GM23338 (cell line): ENCODE results near the gene ANOS1. TPM values are rescaled to one million over a fixed set of nuclear protein-coding genes. Genes with fewer than 3 reads are reported as not detected.

Experiments used
- ATAC-seq: fragments of 200-7000 bp; cut with Tn5 transposase; 3 replicates; pipeline ENCODE4 v1.9.1; 2020
- DNase-seq: peaks from one replicate; pipeline ENCODE4 v3.0.0-alpha.2; 2015; ENCODE audit warnings: low spot score
- H2AFZ ChIP-seq: fragments of 200-600 bp; sonication (generic); 2 replicates; pipeline ENCODE4 v1.8.0; 2016; ENCODE audit warnings: antibody characterized with exemption, mild to moderate bottlenecking, moderate library complexity
- H3F3A ChIP-seq: fragments of 200-600 bp; sonication (generic); replicated peaks from 2 replicates; pipeline ENCODE4 v1.8.0; 2017; ENCODE audit warnings: antibody characterized with exemption, mixed run types, low read depth
- H3K27ac ChIP-seq: fragments of 200-600 bp; sonication (generic); 2 replicates; pipeline ENCODE4 v1.6.1; 2016; ENCODE audit warnings: low read depth
- H3K27me3 ChIP-seq: fragments of 200-600 bp; sonication (generic); 2 replicates; pipeline ENCODE4 v1.8.0; 2016; ENCODE audit warnings: mild to moderate bottlenecking, mixed run types, moderate library complexity; ENCODE audit not compliant: insufficient read depth
- H3K36me3 ChIP-seq: fragments of 200-600 bp; sonication (generic); 2 replicates; pipeline ENCODE4 v1.8.0; 2016; ENCODE audit warnings: mild to moderate bottlenecking; ENCODE audit not compliant: insufficient read depth
- H3K4me1 ChIP-seq: fragments of 200-600 bp; sonication (generic); 2 replicates; pipeline ENCODE4 v1.8.0; 2016; ENCODE audit warnings: mild to moderate bottlenecking, moderate library complexity; ENCODE audit not compliant: insufficient read depth
- H3K4me2 ChIP-seq: fragments of 200-600 bp; sonication (generic); 2 replicates; pipeline ENCODE4 v1.7.1; 2017; ENCODE audit warnings: mixed run types
- H3K4me3 ChIP-seq: fragments of 200-600 bp; sonication (generic); 2 replicates; pipeline ENCODE4 v1.6.1; 2016; ENCODE audit warnings: mixed run types
- H3K79me2 ChIP-seq: fragments of 200-600 bp; sonication (generic); replicated peaks from 2 replicates; pipeline ENCODE4 v1.8.0; 2017; ENCODE audit warnings: mild to moderate bottlenecking; ENCODE audit not compliant: insufficient read depth
- H3K9me2 ChIP-seq: fragments of 200-600 bp; sonication (generic); 2 replicates; pipeline ENCODE4 v1.8.0; 2017; ENCODE audit not compliant: insufficient read depth
- H4K20me1 ChIP-seq: fragments of 200-600 bp; sonication (generic); replicated peaks from 2 replicates; pipeline ENCODE4 v1.8.0; 2017; ENCODE audit warnings: mild to moderate bottlenecking; ENCODE audit not compliant: insufficient read depth
- H3K27ac Mint-ChIP-seq: 2 replicates; pipeline ENCODE4 v1.8.0; 2020; ENCODE audit warnings: inconsistent platforms, mild to moderate bottlenecking, moderate library complexity, mixed read lengths
- H3K27me3 Mint-ChIP-seq: 3 replicates; pipeline ENCODE4 v1.8.0; 2022; ENCODE audit warnings: low read depth, mild to moderate bottlenecking, moderate library complexity, mixed read lengths, inconsistent platforms; ENCODE audit not compliant: insufficient read depth, poor library complexity
- H3K36me3 Mint-ChIP-seq: 3 replicates; pipeline ENCODE4 v1.8.0; 2021; ENCODE audit warnings: low read depth, mild to moderate bottlenecking, inconsistent platforms, moderate library complexity, mixed read lengths
- H3K4me1 Mint-ChIP-seq: 3 replicates; pipeline ENCODE4 v1.8.0; 2020; ENCODE audit warnings: mild to moderate bottlenecking, inconsistent platforms, mixed read lengths
- H3K4me3 Mint-ChIP-seq: 3 replicates; pipeline ENCODE4 v1.8.0; 2021; ENCODE audit warnings: moderate library complexity, mild to moderate bottlenecking, inconsistent platforms, mixed read lengths
- H3K9me3 Mint-ChIP-seq: 3 replicates; pipeline ENCODE4 v1.8.0; 2020; ENCODE audit warnings: moderate library complexity, mild to moderate bottlenecking, inconsistent platforms, mixed read lengths
- CREB1 ChIP-seq: fragments of 250-450 bp; sonication (Bioruptor Pico); IDR thresholded peaks from 2 replicates; pipeline ENCODE4 v1.5.0; 2020; ENCODE audit warnings: low read depth, mild to moderate bottlenecking, moderate library complexity
- CTCF ChIP-seq, 2 experiments: fragments of 200-600 bp in 1 of 2; sonication (generic) in 1 of 2; conservative IDR thresholded peaks; 2 replicates each; pipeline versions ENCODE4 v1.5.1 to v1.6.1; 2016 to 2017; ENCODE audit warnings: antibody characterized with exemption in 2 of 2, low read depth in 2 of 2, mild to moderate bottlenecking in 2 of 2, moderate library complexity in 1 of 2
- EZH2 ChIP-seq: fragments of 200-600 bp; sonication (generic); IDR thresholded peaks from one replicate; pipeline ENCODE4 v1.8.0; 2017; ENCODE audit warnings: antibody characterized with exemption, mild to moderate bottlenecking, low read depth; ENCODE audit not compliant: unreplicated experiment
- EZH2phosphoT487 ChIP-seq: fragments of 200-600 bp; sonication (generic); IDR thresholded peaks from one replicate; pipeline ENCODE4 v1.8.1; 2018; ENCODE audit warnings: antibody characterized with exemption; ENCODE audit not compliant: unreplicated experiment
- JUNB ChIP-seq: IDR thresholded peaks from one replicate; pipeline ENCODE4 v1.6.1; 2016; ENCODE audit warnings: antibody characterized with exemption; ENCODE audit not compliant: unreplicated experiment
- NANOG ChIP-seq: IDR thresholded peaks from 2 replicates; pipeline ENCODE4 v1.6.1; 2016; ENCODE audit warnings: antibody characterized with exemption, borderline replicate concordance
- POLR2AphosphoS5 ChIP-seq: IDR thresholded peaks from 2 replicates; pipeline ENCODE4 v1.6.1; 2016; ENCODE audit warnings: antibody characterized with exemption, low read depth
- STAT1 ChIP-seq: IDR thresholded peaks from one replicate; pipeline ENCODE4 v1.6.1; 2016; ENCODE audit warnings: antibody characterized with exemption; ENCODE audit not compliant: unreplicated experiment
- ZNF114 ChIP-seq: fragments of 250-450 bp; sonication (Bioruptor Pico); IDR thresholded peaks from 2 replicates; pipeline ENCODE4 v1.5.0; 2020; ENCODE audit warnings: mild to moderate bottlenecking, moderate library complexity
- ZNF331 ChIP-seq: fragments of 250-450 bp; sonication (Bioruptor Pico); IDR thresholded peaks from 2 replicates; pipeline ENCODE4 v1.5.0; 2020; ENCODE audit warnings: low read depth, mild to moderate bottlenecking, moderate library complexity
- polyA plus RNA-seq: library from polyadenylated mRNA; unstranded; fragments of >200 nt; fragmentation: Nextera tagmentation; extraction: Ambion mirVana; gene quantifications from 2 replicates; pipeline ENCODE4 v1.2.1, GENCODE V29; 2016
- total RNA-seq: library from RNA; depleted of rRNA; stranded (reverse); fragments of >200 nt; shearing (Covaris generic); gene quantifications from 2 replicates; pipeline ENCODE4 v1.2.3, GENCODE V29; 2014
- TF ChIP-seq, protein P1 (sequence below): IDR thresholded peaks from one replicate; pipeline ENCODE4 v1.6.1; 2018; ENCODE audit warnings: antibody characterized with exemption; ENCODE audit not compliant: unreplicated experiment
- TF ChIP-seq, protein P2 (sequence below): fragments of 250-450 bp; sonication (Bioruptor Pico); IDR thresholded peaks from 2 replicates; pipeline ENCODE4 v1.5.0; 2020; ENCODE audit warnings: mild to moderate bottlenecking, moderate library complexity
- TF ChIP-seq, protein P3 (sequence below): IDR thresholded peaks from 2 replicates; pipeline ENCODE4 v1.6.1; 2016; ENCODE audit warnings: antibody characterized with exemption

Gene ANOS1
- total and polyA plus RNA-seq, 2 experiments from 2014 or later, result 21.8 to 68.5 TPM

DNA sequence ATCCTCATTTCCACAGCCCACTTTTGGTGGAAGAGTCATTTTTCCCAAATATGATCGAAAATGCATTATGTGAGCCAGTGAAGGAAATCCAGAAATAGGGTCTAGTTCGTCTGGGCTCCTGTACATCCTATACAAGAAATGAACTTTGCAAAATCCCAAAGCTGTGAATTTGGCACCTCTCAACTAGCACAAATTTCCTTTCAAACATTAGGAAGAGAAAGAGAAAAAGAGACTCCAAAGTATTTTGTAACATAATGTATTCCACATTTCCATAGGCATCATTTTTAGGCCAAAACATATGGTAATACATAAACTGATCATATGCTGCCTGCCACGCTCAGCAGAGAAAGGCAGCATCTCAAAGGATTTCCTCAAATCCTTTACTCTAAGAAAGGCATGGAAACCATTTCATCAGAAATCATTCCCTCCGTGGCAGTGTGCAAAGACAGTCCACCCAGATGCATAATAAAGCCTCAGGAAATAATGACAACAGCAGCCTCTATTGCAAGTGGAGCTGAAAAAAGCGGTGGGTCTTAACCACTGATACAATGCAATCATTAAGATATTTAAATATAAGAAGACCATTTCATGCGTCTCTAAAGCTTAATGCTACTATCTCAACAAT lies 56.8 kb downstream of the ANOS1 start:
- H3K9me2 ChIP-seq, result no peaks in the 10 kb centered on the region
- TF ChIP-seq ZNF331 (CRISPR knock-in tag) (no peak), CREB1 (CRISPR knock-in tag) (no peak), NANOG (no peak), POLR2AphosphoS5 (no peak), ZNF114 (CRISPR knock-in tag) (no peak), EZH2 (no peak), EZH2phosphoT487 (no peak), CTCF (conservative IDR thresholded peaks at IDR 0.05; ENCODE audit: low read depth in 2 of 2) (no peak), STAT1 (no peak), JUNB (no peak)
- TF ChIP-seq, protein P1, sequence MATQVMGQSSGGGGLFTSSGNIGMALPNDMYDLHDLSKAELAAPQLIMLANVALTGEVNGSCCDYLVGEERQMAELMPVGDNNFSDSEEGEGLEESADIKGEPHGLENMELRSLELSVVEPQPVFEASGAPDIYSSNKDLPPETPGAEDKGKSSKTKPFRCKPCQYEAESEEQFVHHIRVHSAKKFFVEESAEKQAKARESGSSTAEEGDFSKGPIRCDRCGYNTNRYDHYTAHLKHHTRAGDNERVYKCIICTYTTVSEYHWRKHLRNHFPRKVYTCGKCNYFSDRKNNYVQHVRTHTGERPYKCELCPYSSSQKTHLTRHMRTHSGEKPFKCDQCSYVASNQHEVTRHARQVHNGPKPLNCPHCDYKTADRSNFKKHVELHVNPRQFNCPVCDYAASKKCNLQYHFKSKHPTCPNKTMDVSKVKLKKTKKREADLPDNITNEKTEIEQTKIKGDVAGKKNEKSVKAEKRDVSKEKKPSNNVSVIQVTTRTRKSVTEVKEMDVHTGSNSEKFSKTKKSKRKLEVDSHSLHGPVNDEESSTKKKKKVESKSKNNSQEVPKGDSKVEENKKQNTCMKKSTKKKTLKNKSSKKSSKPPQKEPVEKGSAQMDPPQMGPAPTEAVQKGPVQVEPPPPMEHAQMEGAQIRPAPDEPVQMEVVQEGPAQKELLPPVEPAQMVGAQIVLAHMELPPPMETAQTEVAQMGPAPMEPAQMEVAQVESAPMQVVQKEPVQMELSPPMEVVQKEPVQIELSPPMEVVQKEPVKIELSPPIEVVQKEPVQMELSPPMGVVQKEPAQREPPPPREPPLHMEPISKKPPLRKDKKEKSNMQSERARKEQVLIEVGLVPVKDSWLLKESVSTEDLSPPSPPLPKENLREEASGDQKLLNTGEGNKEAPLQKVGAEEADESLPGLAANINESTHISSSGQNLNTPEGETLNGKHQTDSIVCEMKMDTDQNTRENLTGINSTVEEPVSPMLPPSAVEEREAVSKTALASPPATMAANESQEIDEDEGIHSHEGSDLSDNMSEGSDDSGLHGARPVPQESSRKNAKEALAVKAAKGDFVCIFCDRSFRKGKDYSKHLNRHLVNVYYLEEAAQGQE, result no peak
- TF ChIP-seq, protein P2, sequence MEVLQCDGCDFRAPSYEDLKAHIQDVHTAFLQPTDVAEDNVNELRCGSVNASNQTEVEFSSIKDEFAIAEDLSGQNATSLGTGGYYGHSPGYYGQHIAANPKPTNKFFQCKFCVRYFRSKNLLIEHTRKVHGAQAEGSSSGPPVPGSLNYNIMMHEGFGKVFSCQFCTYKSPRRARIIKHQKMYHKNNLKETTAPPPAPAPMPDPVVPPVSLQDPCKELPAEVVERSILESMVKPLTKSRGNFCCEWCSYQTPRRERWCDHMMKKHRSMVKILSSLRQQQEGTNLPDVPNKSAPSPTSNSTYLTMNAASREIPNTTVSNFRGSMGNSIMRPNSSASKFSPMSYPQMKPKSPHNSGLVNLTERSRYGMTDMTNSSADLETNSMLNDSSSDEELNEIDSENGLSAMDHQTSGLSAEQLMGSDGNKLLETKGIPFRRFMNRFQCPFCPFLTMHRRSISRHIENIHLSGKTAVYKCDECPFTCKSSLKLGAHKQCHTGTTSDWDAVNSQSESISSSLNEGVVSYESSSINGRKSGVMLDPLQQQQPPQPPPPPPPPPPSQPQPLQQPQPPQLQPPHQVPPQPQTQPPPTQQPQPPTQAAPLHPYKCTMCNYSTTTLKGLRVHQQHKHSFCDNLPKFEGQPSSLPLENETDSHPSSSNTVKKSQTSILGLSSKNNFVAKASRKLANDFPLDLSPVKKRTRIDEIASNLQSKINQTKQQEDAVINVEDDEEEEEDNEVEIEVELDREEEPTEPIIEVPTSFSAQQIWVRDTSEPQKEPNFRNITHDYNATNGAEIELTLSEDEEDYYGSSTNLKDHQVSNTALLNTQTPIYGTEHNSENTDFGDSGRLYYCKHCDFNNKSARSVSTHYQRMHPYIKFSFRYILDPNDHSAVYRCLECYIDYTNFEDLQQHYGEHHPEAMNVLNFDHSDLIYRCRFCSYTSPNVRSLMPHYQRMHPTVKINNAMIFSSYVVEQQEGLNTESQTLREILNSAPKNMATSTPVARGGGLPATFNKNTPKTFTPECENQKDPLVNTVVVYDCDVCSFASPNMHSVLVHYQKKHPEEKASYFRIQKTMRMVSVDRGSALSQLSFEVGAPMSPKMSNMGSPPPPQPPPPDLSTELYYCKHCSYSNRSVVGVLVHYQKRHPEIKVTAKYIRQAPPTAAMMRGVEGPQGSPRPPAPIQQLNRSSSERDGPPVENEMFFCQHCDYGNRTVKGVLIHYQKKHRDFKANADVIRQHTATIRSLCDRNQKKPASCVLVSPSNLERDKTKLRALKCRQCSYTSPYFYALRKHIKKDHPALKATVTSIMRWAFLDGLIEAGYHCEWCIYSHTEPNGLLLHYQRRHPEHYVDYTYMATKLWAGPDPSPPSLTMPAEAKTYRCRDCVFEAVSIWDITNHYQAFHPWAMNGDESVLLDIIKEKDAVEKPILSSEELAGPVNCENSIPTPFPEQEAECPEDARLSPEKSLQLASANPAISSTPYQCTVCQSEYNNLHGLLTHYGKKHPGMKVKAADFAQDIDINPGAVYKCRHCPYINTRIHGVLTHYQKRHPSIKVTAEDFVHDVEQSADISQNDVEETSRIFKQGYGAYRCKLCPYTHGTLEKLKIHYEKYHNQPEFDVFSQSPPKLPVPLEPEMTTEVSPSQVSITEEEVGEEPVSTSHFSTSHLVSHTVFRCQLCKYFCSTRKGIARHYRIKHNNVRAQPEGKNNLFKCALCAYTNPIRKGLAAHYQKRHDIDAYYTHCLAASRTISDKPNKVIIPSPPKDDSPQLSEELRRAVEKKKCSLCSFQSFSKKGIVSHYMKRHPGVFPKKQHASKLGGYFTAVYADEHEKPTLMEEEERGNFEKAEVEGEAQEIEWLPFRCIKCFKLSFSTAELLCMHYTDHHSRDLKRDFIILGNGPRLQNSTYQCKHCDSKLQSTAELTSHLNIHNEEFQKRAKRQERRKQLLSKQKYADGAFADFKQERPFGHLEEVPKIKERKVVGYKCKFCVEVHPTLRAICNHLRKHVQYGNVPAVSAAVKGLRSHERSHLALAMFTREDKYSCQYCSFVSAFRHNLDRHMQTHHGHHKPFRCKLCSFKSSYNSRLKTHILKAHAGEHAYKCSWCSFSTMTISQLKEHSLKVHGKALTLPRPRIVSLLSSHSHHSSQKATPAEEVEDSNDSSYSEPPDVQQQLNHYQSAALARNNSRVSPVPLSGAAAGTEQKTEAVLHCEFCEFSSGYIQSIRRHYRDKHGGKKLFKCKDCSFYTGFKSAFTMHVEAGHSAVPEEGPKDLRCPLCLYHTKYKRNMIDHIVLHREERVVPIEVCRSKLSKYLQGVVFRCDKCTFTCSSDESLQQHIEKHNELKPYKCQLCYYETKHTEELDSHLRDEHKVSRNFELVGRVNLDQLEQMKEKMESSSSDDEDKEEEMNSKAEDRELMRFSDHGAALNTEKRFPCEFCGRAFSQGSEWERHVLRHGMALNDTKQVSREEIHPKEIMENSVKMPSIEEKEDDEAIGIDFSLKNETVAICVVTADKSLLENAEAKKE (CRISPR knock-in tag), result no peak
- TF ChIP-seq, protein P3, sequence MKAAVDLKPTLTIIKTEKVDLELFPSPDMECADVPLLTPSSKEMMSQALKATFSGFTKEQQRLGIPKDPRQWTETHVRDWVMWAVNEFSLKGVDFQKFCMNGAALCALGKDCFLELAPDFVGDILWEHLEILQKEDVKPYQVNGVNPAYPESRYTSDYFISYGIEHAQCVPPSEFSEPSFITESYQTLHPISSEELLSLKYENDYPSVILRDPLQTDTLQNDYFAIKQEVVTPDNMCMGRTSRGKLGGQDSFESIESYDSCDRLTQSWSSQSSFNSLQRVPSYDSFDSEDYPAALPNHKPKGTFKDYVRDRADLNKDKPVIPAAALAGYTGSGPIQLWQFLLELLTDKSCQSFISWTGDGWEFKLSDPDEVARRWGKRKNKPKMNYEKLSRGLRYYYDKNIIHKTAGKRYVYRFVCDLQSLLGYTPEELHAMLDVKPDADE, result no peak
- H3K36me3 ChIP-seq, result no peaks in the 10 kb centered on the region
- peaks cover 67% of the 10 kb centered on the region for H3K79me2 ChIP-seq
- H3F3A ChIP-seq, result no peaks in the 10 kb centered on the region
- no peak overlapping the region for H2AFZ ChIP-seq
- no peak overlapping the region for H3K4me3 Mint-ChIP-seq
- H4K20me1 ChIP-seq, result no peaks in the 10 kb centered on the region
- no peak overlapping the region for H3K4me2 ChIP-seq
- peak overlapping the region; percentile 82; the same call in 1 of the 2 replicates for H3K27ac Mint-ChIP-seq
- DNase-seq, result no peak
- no peaks in the 10 kb centered on the region for H3K27me3 ChIP-seq
- peaks cover 11% of the 10 kb centered on the region; the same call in 1 of the 2 replicates for H3K4me1 ChIP-seq
- H3K36me3 Mint-ChIP-seq, result peaks cover 24% of the 10 kb centered on the region
- peaks cover 58% of the 10 kb centered on the region for H3K4me1 Mint-ChIP-seq
- H3K27ac ChIP-seq, result no peak overlapping the region
- no peak for ATAC-seq
- no peaks in the 10 kb centered on the region for H3K9me3 Mint-ChIP-seq
- peaks cover 15% of the 10 kb centered on the region for H3K27me3 Mint-ChIP-seq
- H3K4me3 ChIP-seq, result no peak overlapping the region
